GM18867 (cell line): ENCODE data around the gene ARHGEF10L.

Source experiments
- ATAC-seq: cut with Tn5 transposase; IDR thresholded peaks from one replicate; pipeline ENCODE4 v1.9.1; 2021; ENCODE audit warnings: mild to moderate bottlenecking, moderate library complexity; ENCODE audit not compliant: unreplicated experiment

Gene ARHGEF10L

DNA sequence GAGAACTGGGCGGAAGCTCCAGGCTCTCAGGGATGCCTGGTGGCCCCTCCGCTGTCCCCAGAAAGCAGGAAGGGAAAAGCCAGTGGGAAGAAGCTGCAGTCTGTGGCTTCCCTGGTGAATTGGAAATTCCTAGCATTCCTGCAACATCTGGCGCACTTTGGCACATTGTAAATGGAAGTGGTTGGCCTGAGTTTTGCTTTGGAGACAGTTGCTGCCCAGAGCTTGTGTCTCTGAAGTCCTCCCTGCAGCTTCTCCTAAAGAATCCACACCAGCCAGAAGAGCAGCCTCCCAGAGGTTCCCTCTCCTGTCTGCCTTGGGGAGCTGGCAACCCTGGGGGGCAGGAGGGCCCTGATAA lies 48.2 kb downstream of the ARHGEF10L start:
- ATAC-seq, result no peak

DNA sequence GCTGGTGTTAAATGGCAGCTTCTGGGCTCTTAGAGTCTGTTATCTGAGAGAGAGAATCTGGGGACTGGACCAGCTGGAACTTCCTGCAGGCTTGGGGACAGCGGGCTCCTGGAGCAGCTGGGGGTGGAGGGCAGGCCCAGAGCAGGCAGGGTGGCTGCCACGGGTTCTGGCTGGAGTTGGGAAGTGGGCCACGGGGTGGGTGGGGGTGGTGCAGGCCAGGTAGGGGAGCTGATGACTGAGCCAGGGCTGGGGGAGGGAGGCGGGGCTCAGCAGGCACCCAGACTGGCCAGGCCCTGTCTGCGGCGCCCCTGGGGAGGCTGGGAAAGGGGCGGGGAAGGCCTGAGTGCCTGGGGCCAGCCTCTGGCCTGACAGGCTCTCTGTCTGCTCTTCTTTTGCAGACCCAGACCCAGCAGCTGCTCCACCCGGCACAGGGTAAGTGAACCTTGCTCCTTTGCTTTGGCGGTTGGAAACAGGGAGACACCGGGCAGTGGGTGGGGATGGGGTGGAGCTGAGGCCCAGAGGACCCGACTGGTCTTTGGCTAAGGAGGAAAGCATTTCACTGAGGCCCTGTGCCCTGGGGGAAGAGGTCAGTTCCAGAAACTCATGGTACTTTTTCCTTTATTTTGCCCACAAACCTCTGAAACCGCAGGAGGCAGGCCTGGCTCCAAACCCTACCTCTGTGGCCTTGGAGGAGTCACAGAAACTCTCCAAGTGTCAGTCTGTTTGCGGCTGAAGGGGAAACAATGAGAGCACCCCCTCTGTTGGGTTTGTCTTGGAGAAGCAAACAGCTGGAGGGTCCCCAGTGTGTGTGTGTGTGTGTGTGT lies 48.8 kb downstream of the ARHGEF10L start:
- ATAC-seq, result no peak

DNA sequence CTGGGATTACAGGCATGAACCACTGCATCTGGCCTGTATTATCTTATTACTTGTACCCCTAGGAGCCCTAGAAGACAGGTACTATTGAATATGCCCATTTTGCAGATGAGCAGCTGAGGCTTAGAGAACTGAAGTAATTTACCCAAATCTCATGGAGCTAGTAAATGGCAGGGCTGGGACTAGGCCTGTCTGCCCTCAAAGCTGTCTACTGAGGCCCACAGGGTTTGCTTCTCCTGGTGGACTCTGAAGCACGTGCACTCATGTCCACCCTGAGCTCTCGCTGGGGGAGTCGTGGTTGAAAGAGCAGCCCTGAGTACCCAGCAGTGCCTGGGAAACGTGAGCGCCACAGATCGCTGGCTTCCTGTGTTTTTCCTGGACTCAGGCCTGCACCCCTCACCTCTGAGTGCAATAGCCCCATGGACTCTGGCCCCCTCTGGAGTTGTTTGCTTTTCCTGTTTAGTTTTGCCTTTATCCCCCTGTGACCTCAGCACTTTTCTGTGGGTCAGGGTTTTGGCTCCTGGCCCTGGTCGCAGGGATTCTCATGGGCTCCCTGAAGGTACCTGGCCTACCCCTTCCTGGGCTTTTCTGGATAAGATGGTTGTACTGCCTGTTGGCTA lies 52.4 kb downstream of the ARHGEF10L start:
- ATAC-seq, result no peak

GRCh38 chr1:17594026-17594425 lies 54.5 kb downstream of the ARHGEF10L start:
- ATAC-seq, result no peak

DNA sequence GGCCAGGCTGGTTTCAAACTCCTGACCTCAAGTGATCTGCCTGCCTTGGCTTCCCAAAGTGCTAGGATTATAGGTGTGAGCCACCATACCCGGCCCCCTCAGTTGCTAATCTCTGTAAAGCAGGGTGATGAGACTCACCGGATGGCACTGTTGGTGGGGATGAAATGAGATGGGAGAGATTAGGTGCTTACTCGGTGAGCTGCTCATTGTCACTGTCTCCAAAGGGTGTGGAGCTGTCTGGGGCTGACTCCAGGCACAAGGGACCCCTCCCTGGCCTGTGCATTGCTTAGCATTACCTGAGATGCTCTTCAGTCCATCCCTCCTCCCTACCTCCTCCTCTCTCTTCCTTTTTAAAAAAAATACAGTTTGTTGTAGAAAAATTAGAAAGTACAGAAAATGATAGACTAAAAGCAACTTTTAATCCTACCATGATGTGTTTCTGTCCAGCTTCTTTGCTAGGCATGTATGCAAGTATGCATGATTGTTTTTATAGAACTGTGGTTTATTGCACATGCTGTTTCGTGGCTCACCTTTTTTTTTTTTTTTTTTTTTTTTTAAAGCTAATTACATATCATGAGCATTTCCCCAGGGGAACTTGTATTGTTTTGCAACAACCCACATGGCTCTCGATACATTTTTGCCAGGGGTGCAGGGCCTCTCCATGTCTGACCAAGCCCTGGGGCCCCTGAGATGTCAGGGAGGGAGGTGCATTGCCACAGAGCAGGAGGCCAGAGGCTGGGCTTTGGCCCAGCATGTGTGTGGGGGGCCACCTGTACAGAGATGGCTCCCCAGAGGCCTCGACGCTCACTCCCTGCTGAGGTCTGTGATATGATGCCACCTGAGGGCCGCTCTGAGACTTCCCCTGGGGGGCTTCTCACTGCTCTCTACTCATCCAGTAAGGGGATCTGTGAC lies 55.4 kb downstream of the ARHGEF10L start:
- no peak for ATAC-seq

- no peak for ATAC-seq
Observed at GRCh38 chr1:17595602-17595925, 56.1 kb downstream of the ARHGEF10L start.

DNA sequence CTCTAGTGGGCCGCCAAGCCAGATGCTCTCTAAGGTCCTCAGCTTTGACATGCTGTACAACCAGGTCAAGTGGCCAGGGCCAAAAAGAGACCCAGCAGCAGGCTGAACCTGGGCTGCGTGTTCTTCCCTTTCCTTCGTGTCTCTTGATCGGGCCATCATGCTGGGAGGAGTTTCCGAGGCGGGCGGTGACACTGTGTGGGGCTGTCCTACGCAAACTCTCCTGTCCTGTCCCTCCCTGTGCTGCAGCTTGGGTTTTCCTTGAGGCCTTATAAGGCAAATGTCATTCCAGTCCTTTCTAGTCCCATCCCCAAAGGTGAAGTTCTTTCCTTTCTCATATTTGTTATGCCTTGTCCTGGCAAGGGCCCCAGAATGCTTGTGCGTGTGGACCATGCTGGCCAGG lies 56.7 kb downstream of the ARHGEF10L start:
- ATAC-seq, result no peak

GRCh38 chr1:17596651-17597509 lies 57.4 kb downstream of the ARHGEF10L start:
- ATAC-seq, result no peak

DNA sequence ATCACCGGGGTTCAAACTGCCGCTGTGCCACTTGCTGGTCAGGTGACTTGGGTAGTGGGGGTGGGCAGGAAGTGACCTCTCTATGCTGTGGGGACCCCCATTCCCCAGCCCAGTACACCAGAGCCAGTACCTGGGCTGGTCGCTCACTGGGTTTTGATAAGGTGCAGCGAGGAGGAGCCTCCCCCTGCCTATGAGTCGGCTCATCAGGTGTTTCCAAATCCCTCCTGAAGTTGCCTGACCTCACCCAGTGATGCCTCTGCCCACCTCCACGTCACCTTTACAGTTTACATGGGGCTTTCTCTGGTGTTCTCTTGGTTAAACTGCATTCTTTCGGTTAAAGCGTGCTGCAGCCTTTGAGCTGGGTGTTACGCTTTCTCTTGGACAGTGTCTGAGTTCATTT lies 58.2 kb downstream of the ARHGEF10L start:
- no peak for ATAC-seq

DNA sequence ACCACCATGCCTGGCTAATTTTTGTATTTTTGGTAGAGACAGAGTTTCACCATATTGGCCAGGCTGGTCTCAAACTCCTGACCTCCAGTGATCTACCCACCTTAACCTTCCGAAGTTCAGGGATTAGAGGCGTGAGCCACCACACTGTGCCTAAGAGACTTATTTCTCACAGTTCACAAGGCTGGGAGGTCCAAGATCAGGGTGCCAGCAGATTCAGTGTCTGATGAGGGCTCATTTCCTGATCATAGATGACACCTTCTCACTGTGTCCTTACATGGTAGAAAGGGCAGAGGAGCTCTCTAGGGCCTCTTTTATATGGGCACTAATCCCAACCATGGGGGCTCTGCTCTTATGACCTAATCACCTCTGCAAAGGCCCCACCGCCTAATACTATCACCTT lies 58.8 kb downstream of the ARHGEF10L start:
- no peak for ATAC-seq

DNA sequence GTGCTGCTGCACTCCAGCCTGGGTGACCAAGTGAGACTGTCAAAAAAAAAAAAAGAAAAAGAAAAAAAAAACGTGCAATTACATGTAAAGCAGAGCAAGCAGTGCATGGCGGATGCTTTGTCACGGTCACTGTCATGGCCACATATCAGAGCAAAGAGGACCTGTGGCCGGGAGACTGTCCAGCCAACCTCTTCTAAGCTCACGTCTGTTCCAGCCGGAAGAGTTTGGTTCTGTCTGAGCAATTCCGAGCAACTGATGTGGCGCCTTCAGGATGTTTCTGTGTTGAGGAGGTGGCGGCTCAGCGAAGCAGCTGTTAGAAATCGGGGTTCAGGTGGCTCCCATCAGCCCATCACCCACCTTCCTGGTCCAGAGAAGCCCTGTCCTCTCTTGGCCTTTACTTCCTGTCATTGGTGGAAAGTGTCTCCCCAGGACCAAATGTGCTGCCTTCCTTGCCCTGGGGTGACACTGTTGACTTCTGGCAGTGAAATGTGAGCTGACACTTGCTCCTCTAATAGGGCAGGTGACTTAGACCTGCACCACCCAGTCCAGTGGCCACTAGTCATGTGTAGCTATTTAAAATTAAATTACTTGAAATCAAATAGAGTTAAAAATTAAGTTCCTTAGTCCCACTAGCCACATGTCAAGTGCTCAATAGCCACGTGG lies 59.9 kb downstream of the ARHGEF10L start:
- ATAC-seq, result no peak

DNA sequence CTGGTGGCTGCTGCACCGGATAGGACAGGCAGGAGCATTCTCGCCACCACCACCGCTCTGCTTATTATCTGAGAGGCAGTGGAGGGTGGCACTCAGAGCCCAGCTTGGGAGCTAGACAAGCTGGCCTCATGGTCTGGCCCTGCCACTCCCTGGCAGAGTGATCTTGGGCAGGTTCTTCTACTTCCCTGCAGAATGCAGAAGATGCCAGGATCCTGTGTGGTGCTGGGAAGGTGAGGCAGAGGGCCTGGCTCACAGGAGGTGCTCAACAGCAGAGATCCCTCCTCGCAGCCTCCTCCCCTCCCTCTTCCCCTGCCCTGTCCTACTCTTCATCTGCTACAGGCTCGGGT lies 60.4 kb downstream of the ARHGEF10L start:
- no peak for ATAC-seq

GRCh38 chr1:17600321-17600720 lies 60.8 kb downstream of the ARHGEF10L start:
- ATAC-seq, result no peak

- no peak for ATAC-seq
Observed at GRCh38 chr1:17601643-17602382, 62.3 kb downstream of the ARHGEF10L start.

- ATAC-seq, result no peak
Observed at GRCh38 chr1:17603091-17603841, 63.8 kb downstream of the ARHGEF10L start.

- no peak for ATAC-seq
Observed at GRCh38 chr1:17605582-17606344, 66.3 kb downstream of the ARHGEF10L start.

DNA sequence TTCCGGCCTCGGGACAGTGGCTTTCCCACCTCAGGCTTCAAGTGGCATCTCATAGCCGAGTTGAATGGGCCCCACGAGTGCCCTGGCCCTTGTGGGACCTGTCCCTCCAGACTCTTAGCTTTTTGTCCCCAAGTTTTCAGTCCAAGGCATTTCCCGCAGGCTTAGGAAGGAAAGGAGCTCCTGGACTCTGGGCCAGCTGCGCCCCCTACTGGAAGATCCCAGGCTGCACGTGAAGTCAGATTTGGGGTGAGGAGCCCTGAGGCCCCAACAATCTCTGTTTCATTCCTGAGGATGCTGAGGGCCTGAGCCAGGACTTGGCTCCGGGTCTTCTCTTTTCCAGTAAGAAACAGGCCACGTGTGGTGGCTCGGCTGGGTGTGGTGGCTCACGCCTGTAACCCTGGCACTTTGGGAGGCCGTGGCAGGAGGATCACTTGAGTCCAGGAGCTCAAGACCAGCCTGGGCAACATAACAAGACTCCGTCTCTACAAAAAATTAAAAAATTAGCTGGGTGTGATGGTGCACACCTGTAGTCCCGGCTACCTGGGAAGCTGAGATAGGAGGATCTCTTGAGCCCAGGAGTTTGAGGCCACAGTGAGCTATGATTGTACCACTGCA lies 67.4 kb downstream of the ARHGEF10L start:
- ATAC-seq, result no peak
